ENCODE results near the gene CAST.

CAST gene

DNA sequence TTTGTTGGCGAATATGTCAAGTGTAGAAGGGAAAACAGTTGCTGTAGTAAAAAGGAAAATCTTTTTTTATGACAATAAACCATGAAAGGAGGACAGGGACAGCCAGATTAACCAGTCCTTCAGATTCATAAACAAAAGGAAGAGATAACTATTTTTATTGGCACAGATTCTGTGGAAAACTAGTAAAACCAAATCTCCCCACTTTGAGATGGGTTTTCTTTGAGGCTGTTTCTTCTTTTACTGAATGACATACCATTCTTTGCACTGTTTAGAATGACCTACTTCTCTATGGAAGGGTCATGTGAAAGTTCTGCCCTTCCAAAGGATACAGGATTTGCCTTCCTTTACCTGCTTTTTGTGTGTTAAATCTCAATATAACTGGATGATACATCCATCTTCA is 13.7 kb downstream of the CAST start:
- TF ChIP-seq CTCF (IDR thresholded peaks at IDR 0.05; ENCODE audit: low read depth, low read length, missing control alignments) = no peak
- H3K4me3 ChIP-seq (ENCODE audit: low read depth, low read length) = no peak overlapping the region
- in situ Hi-C loops (cut with HindIII; ENCODE audit: low sequenced_read_pairs) = loop anchor here (25.0 kb wide), 1 partner anchor 339 kb away; no protein-coding TSS in a partner anchor
- DNase-seq (ENCODE audit: low read depth) = no peak

DNA sequence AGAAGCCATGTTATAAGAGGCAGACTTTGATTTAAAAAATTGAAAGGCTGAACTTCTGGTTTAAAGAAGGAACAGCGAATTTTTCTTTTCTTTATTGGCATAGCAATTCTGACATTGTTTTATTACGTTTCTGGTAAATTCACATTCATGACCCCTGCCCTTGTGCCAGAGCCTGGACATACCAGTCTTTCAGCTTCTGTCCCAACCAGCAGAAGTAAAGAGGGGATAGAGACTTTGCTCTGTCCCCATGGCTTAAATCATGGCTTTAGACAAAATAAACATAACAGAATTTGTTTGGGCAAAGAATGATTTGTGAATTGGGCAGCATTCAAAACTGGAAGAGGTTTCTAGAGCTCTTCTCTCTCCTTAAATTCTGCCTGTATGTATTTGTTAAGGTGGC is 15.3 kb downstream of the CAST start:
- in situ Hi-C loops (cut with HindIII; ENCODE audit: low sequenced_read_pairs) = loop anchor here (25.0 kb wide), 1 partner anchor 340 kb away; no protein-coding TSS in a partner anchor
- DNase-seq (ENCODE audit: low read depth) = no peak
- H3K4me3 ChIP-seq (ENCODE audit: low read depth, low read length) = no peak overlapping the region
- no peak for TF ChIP-seq CTCF (IDR thresholded peaks at IDR 0.05; ENCODE audit: low read depth, low read length, missing control alignments)

DNA sequence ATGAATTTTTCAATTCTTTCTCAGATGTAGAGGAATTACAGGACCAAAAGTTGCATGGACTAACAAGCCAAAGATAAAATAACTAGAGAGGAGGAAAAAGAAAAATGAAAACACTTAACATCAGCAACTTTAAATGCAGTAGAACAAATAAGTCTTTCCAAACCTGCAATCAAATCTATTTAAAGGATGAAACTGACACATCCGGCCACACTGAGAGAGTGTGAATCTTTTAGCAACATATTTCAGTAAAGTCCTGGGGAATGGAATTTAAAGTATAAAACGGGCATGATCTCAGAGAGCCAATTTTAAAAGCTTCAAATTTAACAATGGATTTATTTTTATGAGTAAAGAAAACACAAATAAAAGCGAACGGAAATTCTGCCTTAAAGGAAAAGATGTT is 17.1 kb downstream of the CAST start:
- in situ Hi-C loops (cut with HindIII; ENCODE audit: low sequenced_read_pairs) = loop anchor here (25.0 kb wide), 1 partner anchor 342 kb away; no protein-coding TSS in a partner anchor
- no peak for TF ChIP-seq CTCF (IDR thresholded peaks at IDR 0.05; ENCODE audit: low read depth, low read length, missing control alignments)
- no peak for DNase-seq (ENCODE audit: low read depth)
- H3K4me3 ChIP-seq (ENCODE audit: low read depth, low read length) = no peak overlapping the region

- in situ Hi-C loops (cut with HindIII; ENCODE audit: low sequenced_read_pairs) = loop anchor here (10.0 to 25.0 kb wide), 2 partner anchors 64 to 344 kb away; no protein-coding TSS in a partner anchor
- DNase-seq (ENCODE audit: low read depth) = no peak
- H3K4me3 ChIP-seq (ENCODE audit: low read depth, low read length) = no peak overlapping the region
- TF ChIP-seq CTCF (IDR thresholded peaks at IDR 0.05; ENCODE audit: low read depth, low read length, missing control alignments) = no peak
These were observed 18.7 kb downstream of the CAST start for GRCh38 chr5:96680759-96681470.

DNA sequence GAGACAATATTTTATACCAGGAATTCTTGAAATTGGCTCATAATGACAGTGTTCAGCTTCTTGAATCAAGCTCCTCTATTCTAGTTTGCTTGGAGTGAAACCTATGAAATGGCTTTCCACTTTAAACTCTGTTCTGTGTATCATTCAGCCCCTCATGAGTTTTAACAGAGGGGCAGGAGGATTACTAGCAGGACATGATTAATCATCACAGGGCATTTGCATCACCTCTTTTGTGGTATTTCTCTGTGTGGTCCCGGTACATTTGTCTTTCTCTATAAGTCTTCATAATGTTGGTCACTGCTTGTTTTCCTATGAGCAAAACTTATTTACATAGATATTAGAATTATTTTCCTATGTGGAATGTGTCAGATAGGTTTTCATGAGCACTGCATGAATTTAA is 21.2 kb downstream of the CAST start:
- no peak overlapping the region for H3K4me3 ChIP-seq (ENCODE audit: low read depth, low read length)
- TF ChIP-seq CTCF (IDR thresholded peaks at IDR 0.05; ENCODE audit: low read depth, low read length, missing control alignments) = no peak
- DNase-seq (ENCODE audit: low read depth) = no peak
- in situ Hi-C loops (cut with HindIII; ENCODE audit: low sequenced_read_pairs) = loop anchor here (10.0 to 25.0 kb wide), 2 partner anchors 61 to 346 kb away; no protein-coding TSS in a partner anchor

- in situ Hi-C loops (cut with HindIII; ENCODE audit: low sequenced_read_pairs) = loop anchor here (10.0 to 25.0 kb wide), 2 partner anchors 61 to 347 kb away; no protein-coding TSS in a partner anchor
- H3K4me3 ChIP-seq (ENCODE audit: low read depth, low read length) = no peak overlapping the region
- no peak for TF ChIP-seq CTCF (IDR thresholded peaks at IDR 0.05; ENCODE audit: low read depth, low read length, missing control alignments)
- no peak for DNase-seq (ENCODE audit: low read depth)
These were observed 21.6 kb downstream of the CAST start for GRCh38 chr5:96683810-96684209.
